ENCODE results near the gene PTPRD. TPM values are rescaled to one million over a fixed set of nuclear protein-coding genes. Genes with fewer than 3 reads are reported as not detected.

Gene PTPRD
- total and polyA plus RNA-seq, 2 donors = 2.2 to 13.5 TPM

GRCh38 chr9:8419596-8420275 is 2193.1 kb downstream of the PTPRD start:
- DNase-seq (ENCODE audit: low read depth in 6 of 9, low spot score in 9 of 9) = no peak
- no peaks in the 10 kb centered on the region for H3K4me1 ChIP-seq (ENCODE audit: control insufficient read depth in 2 of 2, insufficient read depth in 2 of 2, low read length in 2 of 2)
- H3K36me3 ChIP-seq (ENCODE audit: control insufficient read depth in 2 of 2, insufficient read depth in 2 of 2, low read length in 1 of 2) = no peaks in the 10 kb centered on the region
- no peak overlapping the region for H3K27ac ChIP-seq (ENCODE audit: low read depth in 1 of 2, low read length in 1 of 2)
- H3K9me3 ChIP-seq (ENCODE audit: control insufficient read depth in 2 of 2, insufficient read depth in 1 of 2, low read length in 1 of 2) = no peaks in the 10 kb centered on the region
- WGBS = 97% methylated on average over 3 of the region's 3 CpGs
- no peaks in the 10 kb centered on the region for H3K27me3 ChIP-seq (ENCODE audit: control insufficient read depth in 2 of 2, insufficient read depth in 1 of 2, low read length in 1 of 2)
- no peak overlapping the region for H3K4me3 ChIP-seq (ENCODE audit: low read length in 2 of 2)

GRCh38 chr9:8417341-8417740 is 2195.5 kb downstream of the PTPRD start:
- H3K27ac ChIP-seq (ENCODE audit: low read depth in 1 of 2, low read length in 1 of 2) = no peak overlapping the region

GRCh38 chr9:8412327-8412726 is 2200.5 kb downstream of the PTPRD start:
- Histone ChIP-seq H3K4me3 (ENCODE audit: low read length in 2 of 2) (no peak overlapping the region), H3K27ac (ENCODE audit: low read depth in 1 of 2, low read length in 1 of 2) (no peak overlapping the region), H3K4me1 (ENCODE audit: control insufficient read depth in 2 of 2, insufficient read depth in 2 of 2, low read length in 2 of 2) (peaks cover 3% of the 10 kb centered on the region in 2 donors), H3K36me3 (ENCODE audit: control insufficient read depth in 2 of 2, insufficient read depth in 2 of 2, low read length in 1 of 2) (no peaks in the 10 kb centered on the region), H3K9me3 (ENCODE audit: control insufficient read depth in 2 of 2, insufficient read depth in 1 of 2, low read length in 1 of 2) (no peaks in the 10 kb centered on the region), H3K27me3 (ENCODE audit: control insufficient read depth in 2 of 2, insufficient read depth in 1 of 2, low read length in 1 of 2) (no peaks in the 10 kb centered on the region)
- 99% methylated on average over 3 of the region's 3 CpGs for WGBS
- DNase-seq (ENCODE audit: low read depth in 6 of 9, low spot score in 9 of 9) = no peak

More at GRCh38 chr9:8417341-8417740, 2195.5 kb downstream of the PTPRD start:
- no peak for DNase-seq (ENCODE audit: low read depth in 6 of 9, low spot score in 9 of 9)
- WGBS = 0% methylated on average over 1 of the region's 1 CpG
- Histone ChIP-seq H3K36me3 (ENCODE audit: control insufficient read depth in 2 of 2, insufficient read depth in 2 of 2, low read length in 1 of 2) (no peaks in the 10 kb centered on the region), H3K4me1 (ENCODE audit: control insufficient read depth in 2 of 2, insufficient read depth in 2 of 2, low read length in 2 of 2) (no peaks in the 10 kb centered on the region), H3K4me3 (ENCODE audit: low read length in 2 of 2) (no peak overlapping the region), H3K9me3 (ENCODE audit: control insufficient read depth in 2 of 2, insufficient read depth in 1 of 2, low read length in 1 of 2) (no peaks in the 10 kb centered on the region), H3K27me3 (ENCODE audit: control insufficient read depth in 2 of 2, insufficient read depth in 1 of 2, low read length in 1 of 2) (no peaks in the 10 kb centered on the region)

- Histone ChIP-seq H3K36me3 (ENCODE audit: control insufficient read depth in 2 of 2, insufficient read depth in 2 of 2, low read length in 1 of 2) (no peaks in the 10 kb centered on the region), H3K4me3 (ENCODE audit: low read length in 2 of 2) (no peak overlapping the region), H3K9me3 (ENCODE audit: control insufficient read depth in 2 of 2, insufficient read depth in 1 of 2, low read length in 1 of 2) (no peaks in the 10 kb centered on the region), H3K4me1 (ENCODE audit: control insufficient read depth in 2 of 2, insufficient read depth in 2 of 2, low read length in 2 of 2) (peaks cover 3% of the 10 kb centered on the region in 2 donors), H3K27ac (ENCODE audit: low read depth in 1 of 2, low read length in 1 of 2) (no peak overlapping the region), H3K27me3 (ENCODE audit: control insufficient read depth in 2 of 2, insufficient read depth in 1 of 2, low read length in 1 of 2) (no peaks in the 10 kb centered on the region)
- 92% methylated on average over 9 of the region's 9 CpGs for WGBS
- DNase-seq (ENCODE audit: low read depth in 6 of 9, low spot score in 9 of 9) = no peak
Measured at GRCh38 chr9:8408575-8409190, 2204.1 kb downstream of the PTPRD start.

GRCh38 chr9:8401961-8402705 is 2210.7 kb downstream of the PTPRD start:
- H3K36me3 ChIP-seq (ENCODE audit: control insufficient read depth in 2 of 2, insufficient read depth in 2 of 2, low read length in 1 of 2) = no peaks in the 10 kb centered on the region
- H3K4me1 ChIP-seq (ENCODE audit: control insufficient read depth in 2 of 2, insufficient read depth in 2 of 2, low read length in 2 of 2) = no peaks in the 10 kb centered on the region
- 87% methylated on average over 6 of the region's 6 CpGs for WGBS
- no peaks in the 10 kb centered on the region for H3K27me3 ChIP-seq (ENCODE audit: control insufficient read depth in 2 of 2, insufficient read depth in 1 of 2, low read length in 1 of 2)
- no peaks in the 10 kb centered on the region for H3K9me3 ChIP-seq (ENCODE audit: control insufficient read depth in 2 of 2, insufficient read depth in 1 of 2, low read length in 1 of 2)
- H3K27ac ChIP-seq (ENCODE audit: low read depth in 1 of 2, low read length in 1 of 2) = no peak overlapping the region
- no peak for DNase-seq (ENCODE audit: low read depth in 6 of 9, low spot score in 9 of 9)
- no peak overlapping the region for H3K4me3 ChIP-seq (ENCODE audit: low read length in 2 of 2)

GRCh38 chr9:8400378-8400777 is 2212.4 kb downstream of the PTPRD start:
- H3K36me3 ChIP-seq (ENCODE audit: control insufficient read depth in 2 of 2, insufficient read depth in 2 of 2, low read length in 1 of 2) = no peaks in the 10 kb centered on the region
- no peaks in the 10 kb centered on the region for H3K9me3 ChIP-seq (ENCODE audit: control insufficient read depth in 2 of 2, insufficient read depth in 1 of 2, low read length in 1 of 2)
- H3K27me3 ChIP-seq (ENCODE audit: control insufficient read depth in 2 of 2, insufficient read depth in 1 of 2, low read length in 1 of 2) = no peaks in the 10 kb centered on the region
- H3K4me3 ChIP-seq (ENCODE audit: low read length in 2 of 2) = no peak overlapping the region
- no peak overlapping the region for H3K27ac ChIP-seq (ENCODE audit: low read depth in 1 of 2, low read length in 1 of 2)
- 97% methylated on average over 1 of the region's 1 CpG for WGBS
- H3K4me1 ChIP-seq (ENCODE audit: control insufficient read depth in 2 of 2, insufficient read depth in 2 of 2, low read length in 2 of 2) = no peaks in the 10 kb centered on the region
- DNase-seq (ENCODE audit: low read depth in 6 of 9, low spot score in 9 of 9) = no peak

- no peak for DNase-seq (ENCODE audit: low read depth in 6 of 9, low spot score in 9 of 9)
- WGBS = 97% methylated on average over 4 of the region's 4 CpGs
- H3K36me3 ChIP-seq (ENCODE audit: control insufficient read depth in 2 of 2, insufficient read depth in 2 of 2, low read length in 1 of 2) = no peaks in the 10 kb centered on the region
- H3K9me3 ChIP-seq (ENCODE audit: control insufficient read depth in 2 of 2, insufficient read depth in 1 of 2, low read length in 1 of 2) = no peaks in the 10 kb centered on the region
- no peak overlapping the region for H3K4me3 ChIP-seq (ENCODE audit: low read length in 2 of 2)
- no peak overlapping the region for H3K27ac ChIP-seq (ENCODE audit: low read depth in 1 of 2, low read length in 1 of 2)
- no peaks in the 10 kb centered on the region for H3K27me3 ChIP-seq (ENCODE audit: control insufficient read depth in 2 of 2, insufficient read depth in 1 of 2, low read length in 1 of 2)
- H3K4me1 ChIP-seq (ENCODE audit: control insufficient read depth in 2 of 2, insufficient read depth in 2 of 2, low read length in 2 of 2) = no peaks in the 10 kb centered on the region
Measured at GRCh38 chr9:8395022-8395421, 2217.8 kb downstream of the PTPRD start.

- Histone ChIP-seq H3K4me3 (ENCODE audit: low read length in 2 of 2) (no peak overlapping the region), H3K27ac (ENCODE audit: low read depth in 1 of 2, low read length in 1 of 2) (no peak overlapping the region), H3K9me3 (ENCODE audit: control insufficient read depth in 2 of 2, insufficient read depth in 1 of 2, low read length in 1 of 2) (no peaks in the 10 kb centered on the region), H3K27me3 (ENCODE audit: control insufficient read depth in 2 of 2, insufficient read depth in 1 of 2, low read length in 1 of 2) (no peaks in the 10 kb centered on the region), H3K36me3 (ENCODE audit: control insufficient read depth in 2 of 2, insufficient read depth in 2 of 2, low read length in 1 of 2) (no peaks in the 10 kb centered on the region), H3K4me1 (ENCODE audit: control insufficient read depth in 2 of 2, insufficient read depth in 2 of 2, low read length in 2 of 2) (no peaks in the 10 kb centered on the region)
- WGBS = 99% methylated on average over 1 of the region's 1 CpG
- no peak for DNase-seq (ENCODE audit: low read depth in 6 of 9, low spot score in 9 of 9)
Measured at GRCh38 chr9:8394341-8394740, 2218.5 kb downstream of the PTPRD start.

GRCh38 chr9:8392866-8393265 is 2219.9 kb downstream of the PTPRD start:
- H3K9me3 ChIP-seq (ENCODE audit: control insufficient read depth in 2 of 2, insufficient read depth in 1 of 2, low read length in 1 of 2) = no peaks in the 10 kb centered on the region

More at GRCh38 chr9:8392866-8393265, 2219.9 kb downstream of the PTPRD start:
- H3K36me3 ChIP-seq (ENCODE audit: control insufficient read depth in 2 of 2, insufficient read depth in 2 of 2, low read length in 1 of 2) = no peaks in the 10 kb centered on the region
- no peak overlapping the region for H3K27ac ChIP-seq (ENCODE audit: low read depth in 1 of 2, low read length in 1 of 2)
- H3K4me3 ChIP-seq (ENCODE audit: low read length in 2 of 2) = no peak overlapping the region
- no peak for DNase-seq (ENCODE audit: low read depth in 6 of 9, low spot score in 9 of 9)
- H3K27me3 ChIP-seq (ENCODE audit: control insufficient read depth in 2 of 2, insufficient read depth in 1 of 2, low read length in 1 of 2) = no peaks in the 10 kb centered on the region
- no peaks in the 10 kb centered on the region for H3K4me1 ChIP-seq (ENCODE audit: control insufficient read depth in 2 of 2, insufficient read depth in 2 of 2, low read length in 2 of 2)

All from thymus (tissue), 11 donors.